RWPE1 (cell line): ENCODE data around the gene VAT1L.

Experiments
- CTCF ChIA-PET: fragments of 350-600 bp; sonication (Branson Sonifier 250); formaldehyde crosslinking; extraction: SDS; loops from one replicate; lab custom pipeline; 2021; lab: Yijun Ruan, JAX
- POLR2A ChIA-PET: fragments of 400-600 bp; formaldehyde crosslinking; extraction: SDS; loops from one replicate; lab custom pipeline; 2020; ENCODE audit warnings: antibody characterized with exemption; ENCODE audit not compliant: low non-redundant PET; lab: Yijun Ruan, JAX
- DNase-seq: peaks from one replicate; pipeline ENCODE4 v3.0.0; 2012; ENCODE audit warnings: low spot score
- H3K27ac ChIP-seq: fragments of 450-650 bp; 2 replicates; pipeline ENCODE4 v1.5.1; 2017
- TF ChIP-seq, protein P1 (sequence below): fragments of 450-650 bp; conservative IDR thresholded peaks from 2 replicates; pipeline ENCODE4 v1.5.1; 2017; ENCODE audit warnings: low read depth, mild to moderate bottlenecking

Gene VAT1L

DNA sequence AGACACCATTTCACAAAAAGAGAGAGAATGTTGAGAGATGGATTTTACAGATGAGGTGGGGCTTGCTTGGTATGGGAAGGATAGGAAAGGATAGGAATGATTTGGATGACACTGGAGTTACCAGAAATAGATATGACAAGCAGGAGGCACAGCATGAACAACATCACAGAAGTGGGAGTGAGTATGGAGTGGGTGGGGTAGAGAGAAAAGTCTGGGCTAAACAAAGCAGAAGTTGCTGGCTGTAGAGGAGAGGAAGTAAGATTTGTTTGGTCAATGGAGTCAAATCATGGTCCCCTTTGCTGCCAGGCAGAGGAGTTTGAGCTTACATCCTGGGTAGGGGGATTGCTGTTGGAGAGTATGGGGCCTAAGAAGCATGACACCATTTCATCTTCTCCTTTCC is 101.7 kb downstream of the VAT1L start:
- H3K27ac ChIP-seq: no peak overlapping the region
- DNase-seq: no peak
- ChIA-PET POLR2A (no interaction called here), CTCF (no interaction called here)
- TF ChIP-seq, protein P1, sequence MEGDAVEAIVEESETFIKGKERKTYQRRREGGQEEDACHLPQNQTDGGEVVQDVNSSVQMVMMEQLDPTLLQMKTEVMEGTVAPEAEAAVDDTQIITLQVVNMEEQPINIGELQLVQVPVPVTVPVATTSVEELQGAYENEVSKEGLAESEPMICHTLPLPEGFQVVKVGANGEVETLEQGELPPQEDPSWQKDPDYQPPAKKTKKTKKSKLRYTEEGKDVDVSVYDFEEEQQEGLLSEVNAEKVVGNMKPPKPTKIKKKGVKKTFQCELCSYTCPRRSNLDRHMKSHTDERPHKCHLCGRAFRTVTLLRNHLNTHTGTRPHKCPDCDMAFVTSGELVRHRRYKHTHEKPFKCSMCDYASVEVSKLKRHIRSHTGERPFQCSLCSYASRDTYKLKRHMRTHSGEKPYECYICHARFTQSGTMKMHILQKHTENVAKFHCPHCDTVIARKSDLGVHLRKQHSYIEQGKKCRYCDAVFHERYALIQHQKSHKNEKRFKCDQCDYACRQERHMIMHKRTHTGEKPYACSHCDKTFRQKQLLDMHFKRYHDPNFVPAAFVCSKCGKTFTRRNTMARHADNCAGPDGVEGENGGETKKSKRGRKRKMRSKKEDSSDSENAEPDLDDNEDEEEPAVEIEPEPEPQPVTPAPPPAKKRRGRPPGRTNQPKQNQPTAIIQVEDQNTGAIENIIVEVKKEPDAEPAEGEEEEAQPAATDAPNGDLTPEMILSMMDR: no peak

DNA sequence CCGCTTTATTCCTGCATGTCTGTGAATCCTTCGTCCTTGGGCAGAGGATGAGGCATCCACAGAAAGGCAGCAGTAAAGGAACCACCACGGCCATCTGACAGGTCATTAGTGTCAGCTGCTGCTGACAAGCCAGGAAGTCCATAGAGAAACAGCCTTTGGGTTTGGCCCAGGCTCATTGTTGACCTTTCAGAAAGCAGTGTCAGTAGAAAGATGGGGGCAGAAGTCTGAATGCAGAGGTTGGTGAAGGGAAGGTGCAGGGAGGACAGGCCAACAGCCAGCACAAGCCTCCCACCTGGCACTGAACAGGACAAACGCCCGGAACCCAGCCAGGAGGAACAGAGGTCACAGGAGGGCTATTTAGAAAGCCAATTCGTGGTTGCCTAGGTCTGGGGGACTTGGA is 105.8 kb downstream of the VAT1L start:
- ChIA-PET CTCF (interaction anchor here (0.6 kb wide), 1 partner anchor 750 kb away, joined by 3 read pairs; no protein-coding TSS in a partner anchor), POLR2A (no interaction called here)
- TF ChIP-seq, protein P1: no peak

GRCh38 chr16:77895962-77896361 is 107.6 kb downstream of the VAT1L start:
- CTCF ChIA-PET: no interaction called here

More for the DNA sequence above, 105.8 kb downstream of the VAT1L start:
- no peak for DNase-seq
- no peak overlapping the region for H3K27ac ChIP-seq

GRCh38 chr16:77896415-77897128 is 108.2 kb downstream of the VAT1L start:
- H3K27ac ChIP-seq: no peak overlapping the region
- DNase-seq: no peak
- CTCF ChIA-PET: no interaction called here
- POLR2A ChIA-PET: no interaction called here
- TF ChIP-seq, protein P1: no peak

More at GRCh38 chr16:77895962-77896361, 107.6 kb downstream of the VAT1L start:
- DNase-seq: no peak
- POLR2A ChIA-PET: no interaction called here
- H3K27ac ChIP-seq: no peak overlapping the region
- TF ChIP-seq, protein P1: no peak

- DNase-seq: no peak
- POLR2A ChIA-PET: no interaction called here
- TF ChIP-seq, protein P1: no peak
- no peak overlapping the region for H3K27ac ChIP-seq
- CTCF ChIA-PET: no interaction called here
These were observed 108.7 kb downstream of the VAT1L start for GRCh38 chr16:77897129-77897437.

GRCh38 chr16:77897831-77898605 is 109.7 kb downstream of the VAT1L start:
- no peak for DNase-seq
- POLR2A ChIA-PET: no interaction called here
- TF ChIP-seq, protein P1: no peak
- H3K27ac ChIP-seq: no peak overlapping the region
- CTCF ChIA-PET: interaction anchor here (0.6 kb wide), 1 partner anchor 51 kb away, joined by 4 read pairs; no protein-coding TSS in a partner anchor
